ENCODE measurements around the gene PXDN. TPM values are rescaled to one million over a fixed set of nuclear protein-coding genes. Genes with fewer than 3 reads are reported as not detected.
A peak's percentile ranks its signal among the peaks of the same experiment; 100 is the strongest.

The PXDN gene
- total and polyA plus RNA-seq, 8 donors, result 3.3 to 71.6 (median 28.0) TPM

DNA sequence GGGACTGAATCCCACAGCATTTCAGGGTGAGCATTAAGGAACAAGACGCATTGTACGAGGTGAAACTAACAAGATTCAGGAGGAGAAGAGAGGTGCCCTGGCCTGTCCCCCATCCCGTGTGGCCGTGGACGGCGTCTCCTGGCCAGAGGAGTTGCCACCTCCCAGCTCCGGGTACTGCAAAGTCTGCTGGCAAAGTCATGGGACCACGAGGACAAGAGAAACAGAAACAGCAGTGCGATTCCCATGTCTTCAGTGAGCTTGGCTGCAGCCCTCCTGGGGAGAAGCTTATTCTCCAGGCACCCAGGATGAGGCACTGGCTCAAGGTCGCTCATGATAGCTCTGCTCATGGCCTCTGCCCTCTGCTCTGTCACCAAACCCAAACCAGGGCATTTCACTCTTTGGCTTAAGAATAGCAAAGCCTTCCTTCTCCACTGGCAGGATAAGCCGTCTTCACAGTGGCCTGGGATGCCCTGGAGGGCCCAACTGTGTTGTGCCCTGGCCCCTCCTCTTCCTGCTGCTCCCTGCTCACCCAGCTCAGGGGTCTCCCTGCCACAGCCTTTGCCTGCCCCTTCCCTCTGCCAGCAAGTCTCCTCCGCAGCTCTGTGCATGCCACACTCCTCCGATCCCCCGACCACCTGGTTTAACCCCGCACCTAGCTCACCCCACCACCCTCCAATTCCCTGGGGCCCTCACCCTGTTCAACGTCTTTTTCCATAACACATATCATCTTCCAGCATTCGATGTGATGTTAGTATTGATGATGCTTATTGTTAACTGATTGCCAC, 144.8 kb downstream of the PXDN start:
- Histone ChIP-seq H3K4me3 (no peak overlapping the region), H3K27ac (peak overlapping the region in 3 of 5 donors; percentile 9 to 53 (median 46)), H3K36me3 (no peaks in the 10 kb centered on the region), H3K27me3 (peaks cover 0 to 33% (median 0%) of the 10 kb centered on the region in 3 donors), H3K4me1 (peaks cover 0 to 12% (median 7%) of the 10 kb centered on the region in 4 donors), H3K9me3 (no peaks in the 10 kb centered on the region)
- TF ChIP-seq CTCF (IDR thresholded peaks at IDR 0.05) (no peak), POLR2A (IDR thresholded peaks at IDR 0.05) (no peak), EP300 (IDR thresholded peaks at IDR 0.05) (no peak), POLR2AphosphoS5 (IDR thresholded peaks at IDR 0.05) (no peak)
- intact Hi-C loops (cut with DNase I; ENCODE audit: low total_unique reads), result no loop called here
- no peak for DNase-seq
- 75 to 84% (median 81%) methylated on average over 16 to 17 of the region's 17 CpGs for WGBS, 5 donors

GRCh38 chr2:1598800-1599199, 145.5 kb downstream of the PXDN start:
- 86 to 92% (median 91%) methylated on average over 10 of the region's 10 CpGs for WGBS, 5 donors
- H3K4me1 ChIP-seq, result peaks cover 0 to 12% (median 7%) of the 10 kb centered on the region in 4 donors
- TF ChIP-seq CTCF (IDR thresholded peaks at IDR 0.05) (no peak), POLR2A (IDR thresholded peaks at IDR 0.05) (no peak), EP300 (IDR thresholded peaks at IDR 0.05) (no peak), POLR2AphosphoS5 (IDR thresholded peaks at IDR 0.05) (no peak)
- H3K36me3 ChIP-seq, result no peaks in the 10 kb centered on the region
- peaks cover 0 to 33% (median 0%) of the 10 kb centered on the region in 3 donors for H3K27me3 ChIP-seq
- H3K4me3 ChIP-seq, result no peak overlapping the region
- H3K9me3 ChIP-seq, result no peaks in the 10 kb centered on the region
- H3K27ac ChIP-seq, result no peak overlapping the region
- intact Hi-C loops (cut with DNase I; ENCODE audit: low total_unique reads), result no loop called here
- DNase-seq, result no peak

- no peaks in the 10 kb centered on the region for H3K9me3 ChIP-seq
- H3K4me3 ChIP-seq, result no peak overlapping the region
- no peaks in the 10 kb centered on the region for H3K36me3 ChIP-seq
- no peak overlapping the region for H3K27ac ChIP-seq
- intact Hi-C loops (cut with DNase I; ENCODE audit: low total_unique reads), result no loop called here
- H3K4me1 ChIP-seq, result peaks cover 0 to 12% (median 10%) of the 10 kb centered on the region in 4 donors
- TF ChIP-seq POLR2A (IDR thresholded peaks at IDR 0.05) (no peak), POLR2AphosphoS5 (IDR thresholded peaks at IDR 0.05) (no peak), CTCF (IDR thresholded peaks at IDR 0.05) (no peak), EP300 (IDR thresholded peaks at IDR 0.05) (no peak)
- 80 to 87% (median 81%) methylated on average over 18 to 20 of the region's 20 CpGs for WGBS, 5 donors
- DNase-seq, result no peak
- peaks cover 0 to 28% (median 0%) of the 10 kb centered on the region in 3 donors for H3K27me3 ChIP-seq
These were observed 146.1 kb downstream of the PXDN start for GRCh38 chr2:1598041-1598710.

DNA sequence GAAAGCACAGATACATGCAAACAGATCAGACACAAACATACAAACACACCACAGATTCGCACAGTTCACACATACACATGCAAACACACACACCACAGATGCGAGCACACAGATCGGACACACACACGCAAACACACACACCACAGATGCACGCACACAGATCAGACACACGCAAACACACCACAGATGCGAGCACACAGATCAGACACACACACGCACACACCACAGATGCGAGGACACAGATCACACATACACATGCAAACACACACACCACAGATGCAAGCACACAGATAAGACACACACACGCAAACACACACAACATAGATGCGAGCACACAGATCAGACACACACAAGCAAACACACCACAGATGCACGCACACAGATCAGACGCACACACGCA, 149.0 kb downstream of the PXDN start:
- Histone ChIP-seq H3K27me3 (peaks cover 0 to 25% (median 10%) of the 10 kb centered on the region in 3 donors), H3K9me3 (no peaks in the 10 kb centered on the region), H3K4me1 (peaks cover 4 to 26% (median 23%) of the 10 kb centered on the region in 4 donors), H3K4me3 (no peak overlapping the region), H3K36me3 (no peaks in the 10 kb centered on the region), H3K27ac (no peak overlapping the region)
- no peak for DNase-seq
- 88 to 98% (median 94%) methylated on average over 14 of the region's 14 CpGs for WGBS, 5 donors
- intact Hi-C loops (cut with DNase I; ENCODE audit: low total_unique reads), result no loop called here
- no peak for TF ChIP-seq CTCF (IDR thresholded peaks at IDR 0.05)
- no peak for TF ChIP-seq EP300 (IDR thresholded peaks at IDR 0.05)
- TF ChIP-seq POLR2AphosphoS5 (IDR thresholded peaks at IDR 0.05), result no peak

Data from stomach (tissue), 9 donors.